ENCODE measurements around the gene KCNJ8. TPM values are rescaled to one million over a fixed set of nuclear protein-coding genes. Genes with fewer than 3 reads are reported as not detected.

The KCNJ8 gene
- total and polyA plus RNA-seq, 8 donors: 7.9 to 28.8 (median 21.5) TPM

DNA sequence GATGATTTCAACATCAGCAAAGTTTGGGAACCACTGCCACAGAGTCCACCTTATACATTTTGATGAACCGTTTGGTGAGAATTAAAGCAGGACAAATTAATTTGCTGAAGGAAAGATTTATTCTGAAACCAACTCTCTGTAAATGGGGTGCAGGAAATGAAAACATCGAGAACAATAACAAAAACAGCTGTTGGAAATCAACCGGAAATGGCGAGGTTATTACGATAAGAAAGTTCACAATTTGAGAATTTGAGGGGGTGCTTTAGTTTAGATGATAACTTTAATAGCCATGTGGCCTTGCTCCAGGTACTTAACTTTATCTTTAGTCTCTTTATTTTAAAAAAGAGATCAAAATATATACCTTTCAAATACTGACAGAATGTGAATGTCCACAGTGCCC, 56.7 kb downstream of the KCNJ8 start:
- 78 to 89% methylated on average over 5 of the region's 5 CpGs for WGBS, 2 donors
- ATAC-seq (no peak), FAIRE-seq (no peak), DNase-seq (no peak)
- intact Hi-C loops (cut with DNase I): no loop called here
- H3K4me1 ChIP-seq: no peaks in the 10 kb centered on the region
- no peaks in the 10 kb centered on the region for H3K27me3 ChIP-seq
- no peaks in the 10 kb centered on the region for H3K9me3 ChIP-seq
- H3K27ac ChIP-seq: no peak overlapping the region
- H3K36me3 ChIP-seq: no peaks in the 10 kb centered on the region
- H3K4me3 ChIP-seq: no peak overlapping the region
- TF ChIP-seq, protein P1, sequence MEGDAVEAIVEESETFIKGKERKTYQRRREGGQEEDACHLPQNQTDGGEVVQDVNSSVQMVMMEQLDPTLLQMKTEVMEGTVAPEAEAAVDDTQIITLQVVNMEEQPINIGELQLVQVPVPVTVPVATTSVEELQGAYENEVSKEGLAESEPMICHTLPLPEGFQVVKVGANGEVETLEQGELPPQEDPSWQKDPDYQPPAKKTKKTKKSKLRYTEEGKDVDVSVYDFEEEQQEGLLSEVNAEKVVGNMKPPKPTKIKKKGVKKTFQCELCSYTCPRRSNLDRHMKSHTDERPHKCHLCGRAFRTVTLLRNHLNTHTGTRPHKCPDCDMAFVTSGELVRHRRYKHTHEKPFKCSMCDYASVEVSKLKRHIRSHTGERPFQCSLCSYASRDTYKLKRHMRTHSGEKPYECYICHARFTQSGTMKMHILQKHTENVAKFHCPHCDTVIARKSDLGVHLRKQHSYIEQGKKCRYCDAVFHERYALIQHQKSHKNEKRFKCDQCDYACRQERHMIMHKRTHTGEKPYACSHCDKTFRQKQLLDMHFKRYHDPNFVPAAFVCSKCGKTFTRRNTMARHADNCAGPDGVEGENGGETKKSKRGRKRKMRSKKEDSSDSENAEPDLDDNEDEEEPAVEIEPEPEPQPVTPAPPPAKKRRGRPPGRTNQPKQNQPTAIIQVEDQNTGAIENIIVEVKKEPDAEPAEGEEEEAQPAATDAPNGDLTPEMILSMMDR (IDR thresholded peaks at IDR 0.05): no peak

DNA sequence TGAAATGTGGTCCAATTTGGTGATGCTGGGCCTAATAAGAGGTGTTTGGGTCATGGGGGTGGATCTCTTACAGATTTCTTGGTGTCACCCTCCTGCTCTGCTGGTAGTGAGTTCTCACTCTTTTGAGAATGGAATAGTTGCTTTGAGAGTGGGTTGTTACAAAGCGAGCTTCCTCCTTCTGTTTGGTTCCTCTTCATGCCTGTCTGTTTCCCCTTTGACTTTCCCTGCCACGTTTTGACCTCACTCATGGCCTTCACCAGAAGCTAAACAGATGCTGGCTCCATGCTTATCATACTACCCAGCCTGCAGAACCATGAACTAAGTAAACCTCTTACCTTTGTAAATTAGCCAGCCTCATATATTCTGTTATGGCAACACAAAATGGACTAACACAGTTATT, 59.1 kb downstream of the KCNJ8 start:
- Histone ChIP-seq H3K36me3 (no peaks in the 10 kb centered on the region), H3K9me3 (no peaks in the 10 kb centered on the region), H3K4me1 (no peaks in the 10 kb centered on the region), H3K27ac (no peak overlapping the region), H3K4me3 (no peak overlapping the region), H3K27me3 (no peaks in the 10 kb centered on the region)
- intact Hi-C loops (cut with DNase I): no loop called here
- ATAC-seq (no peak), DNase-seq (no peak), FAIRE-seq (no peak)
- TF ChIP-seq, protein P1 (IDR thresholded peaks at IDR 0.05): no peak
- WGBS, 2 donors: 47 to 49% methylated on average over 2 of the region's 2 CpGs

Other genes starting within 250 kb of the KCNJ8 start
- 10 to 100 TPM; 11.7 to 31.0 (median 28.3) TPM for gene SPX, start 248.4 kb downstream of the KCNJ8 start, total RNA-seq
- gene SPX, start 248.4 kb downstream of the KCNJ8 start, polyA plus RNA-seq: 10 to 100 TPM; 12.1 to 13.4 TPM
- not detected for gene GYS2, start 169.9 kb downstream of the KCNJ8 start, total RNA-seq
- not detected for gene GYS2, start 169.9 kb downstream of the KCNJ8 start, polyA plus RNA-seq
- 100 to 1,000 TPM; 216 to 364 (median 247) TPM for gene LDHB, start 116.9 kb downstream of the KCNJ8 start, total RNA-seq
- gene LDHB, start 116.9 kb downstream of the KCNJ8 start, polyA plus RNA-seq: 100 to 1,000 TPM in 1 of 2 donors, 10 to 100 TPM in 1; 97.6 to 108 TPM
- gene ABCC9, start 166.7 kb upstream of the KCNJ8 start, total RNA-seq: 10 to 100 TPM in 2 of 6 donors, 1 to 10 TPM in 4; 3.3 to 19.3 (median 7.5) TPM
- gene ABCC9, start 166.7 kb upstream of the KCNJ8 start, polyA plus RNA-seq: 1 to 10 TPM; 1.4 to 5.4 TPM

Data from pancreas (tissue), 10 donors.